Sigmoid colon (tissue), 4 donors: Measurements from ENCODE around the gene MRPS18A.

Experiments
- EP300 ChIP-seq, 4 donors: sonication (generic); formaldehyde crosslinking; IDR thresholded peaks; one replicate each; pipeline ENCODE4 v1.6.1; 2017; ENCODE audit warnings: antibody characterized with exemption in 4 of 4
- POLR2AphosphoS5 ChIP-seq, 4 donors: sonication (generic); formaldehyde crosslinking; IDR thresholded peaks; one replicate each; pipeline ENCODE4 v1.6.1; 2017; ENCODE audit warnings: antibody characterized with exemption in 4 of 4
- TF ChIP-seq, protein P1 (sequence below), 4 experiments: fragments of 450-650 bp in 3 of 4; fragments of 200-600 bp in 1 of 4; IDR thresholded peaks; one replicate each; pipeline ENCODE4 v1.5.1; 2016 to 2019; ENCODE audit warnings: antibody characterized with exemption in 4 of 4, mild to moderate bottlenecking in 3 of 4, moderate library complexity in 2 of 4

DNA sequence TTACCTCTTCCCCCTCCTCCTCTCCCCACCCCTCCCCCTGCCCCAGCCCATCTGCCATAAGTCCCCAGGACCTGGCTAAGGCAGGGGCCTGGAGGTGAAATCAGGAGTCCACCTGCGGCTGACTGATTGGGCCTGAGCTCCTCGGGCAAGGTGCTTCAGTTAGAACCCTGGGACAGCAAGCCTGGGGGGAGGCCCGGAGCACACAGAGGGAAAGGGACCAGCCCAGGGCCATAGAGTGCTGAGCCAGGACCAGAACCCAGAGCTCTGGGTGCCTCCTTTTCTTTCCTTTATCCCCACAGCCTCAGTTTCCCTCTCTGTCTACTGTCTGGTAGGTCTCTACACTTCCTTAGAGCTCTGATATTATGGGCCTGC, 46.7 kb upstream of the MRPS18A start:
- TF ChIP-seq, protein P1, sequence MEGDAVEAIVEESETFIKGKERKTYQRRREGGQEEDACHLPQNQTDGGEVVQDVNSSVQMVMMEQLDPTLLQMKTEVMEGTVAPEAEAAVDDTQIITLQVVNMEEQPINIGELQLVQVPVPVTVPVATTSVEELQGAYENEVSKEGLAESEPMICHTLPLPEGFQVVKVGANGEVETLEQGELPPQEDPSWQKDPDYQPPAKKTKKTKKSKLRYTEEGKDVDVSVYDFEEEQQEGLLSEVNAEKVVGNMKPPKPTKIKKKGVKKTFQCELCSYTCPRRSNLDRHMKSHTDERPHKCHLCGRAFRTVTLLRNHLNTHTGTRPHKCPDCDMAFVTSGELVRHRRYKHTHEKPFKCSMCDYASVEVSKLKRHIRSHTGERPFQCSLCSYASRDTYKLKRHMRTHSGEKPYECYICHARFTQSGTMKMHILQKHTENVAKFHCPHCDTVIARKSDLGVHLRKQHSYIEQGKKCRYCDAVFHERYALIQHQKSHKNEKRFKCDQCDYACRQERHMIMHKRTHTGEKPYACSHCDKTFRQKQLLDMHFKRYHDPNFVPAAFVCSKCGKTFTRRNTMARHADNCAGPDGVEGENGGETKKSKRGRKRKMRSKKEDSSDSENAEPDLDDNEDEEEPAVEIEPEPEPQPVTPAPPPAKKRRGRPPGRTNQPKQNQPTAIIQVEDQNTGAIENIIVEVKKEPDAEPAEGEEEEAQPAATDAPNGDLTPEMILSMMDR (IDR thresholded peaks at IDR 0.05), result no peak
- TF ChIP-seq POLR2AphosphoS5 (IDR thresholded peaks at IDR 0.05) (no peak), EP300 (IDR thresholded peaks at IDR 0.05) (no peak)
